SK-N-SH (cell line): ENCODE data around the gene NALCN.

ENCODE experiments used
- ELF1 ChIP-seq: IDR thresholded peaks from 2 replicates; pipeline ENCODE4 v1.4.0; 2012
- EP300 ChIP-seq, 2 experiments: IDR thresholded peaks; 2 replicates each; pipeline versions ENCODE4 v1.4.0 to v1.6.1; 2012; ENCODE audit warnings: borderline replicate concordance in 1 of 2, low read depth in 1 of 2, low read length in 1 of 2
- FOSL2 ChIP-seq: IDR thresholded peaks from 2 replicates; pipeline ENCODE4 v1.4.0; 2012; ENCODE audit warnings: low read depth, mild to moderate bottlenecking, moderate library complexity, borderline replicate concordance
- FOXJ3 ChIP-seq: sonication (generic); formaldehyde crosslinking; IDR thresholded peaks from 2 replicates; pipeline ENCODE4 v1.5.1; 2020; ENCODE audit warnings: mild to moderate bottlenecking, missing genetic modification reagents
- TF ChIP-seq, protein P1 (sequence below): IDR thresholded peaks from 2 replicates; pipeline ENCODE4; 2012
- TF ChIP-seq, protein P2 (sequence below): IDR thresholded peaks from 2 replicates; pipeline ENCODE4 v1.4.0; 2012; ENCODE audit warnings: low read depth
- TF ChIP-seq, protein P3 (sequence below): fragments of 200-600 bp; sonication (generic); IDR thresholded peaks from 2 replicates; pipeline ENCODE4 v1.6.1; 2017; ENCODE audit warnings: antibody characterized with exemption, mild to moderate bottlenecking, moderate library complexity
- TF ChIP-seq, protein P4 (sequence below): IDR thresholded peaks from 2 replicates; pipeline ENCODE4 v1.6.1; 2012; ENCODE audit warnings: mild to moderate bottlenecking, low read depth, low read length, moderate library complexity

DNA sequence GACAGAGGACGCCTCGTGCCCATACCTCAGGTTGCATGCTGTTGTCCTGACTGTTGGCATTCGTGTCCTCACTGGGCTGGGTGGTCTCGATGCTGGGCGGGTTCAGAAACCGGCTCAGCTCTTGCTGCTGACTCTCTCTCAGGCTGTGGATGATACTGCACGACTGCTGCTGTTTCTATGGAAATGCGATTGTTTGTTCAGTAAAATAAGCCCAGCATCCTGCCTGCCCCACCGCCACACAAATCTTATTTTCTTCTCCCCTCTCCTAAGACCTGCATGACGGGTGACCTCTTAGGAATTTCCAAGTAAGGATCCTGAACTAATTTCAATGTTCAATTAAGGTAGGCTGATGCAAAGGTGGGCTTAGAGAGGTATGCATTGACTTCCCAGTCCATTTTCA lies 356.5 kb downstream of the NALCN start:
- TF ChIP-seq, protein P1, sequence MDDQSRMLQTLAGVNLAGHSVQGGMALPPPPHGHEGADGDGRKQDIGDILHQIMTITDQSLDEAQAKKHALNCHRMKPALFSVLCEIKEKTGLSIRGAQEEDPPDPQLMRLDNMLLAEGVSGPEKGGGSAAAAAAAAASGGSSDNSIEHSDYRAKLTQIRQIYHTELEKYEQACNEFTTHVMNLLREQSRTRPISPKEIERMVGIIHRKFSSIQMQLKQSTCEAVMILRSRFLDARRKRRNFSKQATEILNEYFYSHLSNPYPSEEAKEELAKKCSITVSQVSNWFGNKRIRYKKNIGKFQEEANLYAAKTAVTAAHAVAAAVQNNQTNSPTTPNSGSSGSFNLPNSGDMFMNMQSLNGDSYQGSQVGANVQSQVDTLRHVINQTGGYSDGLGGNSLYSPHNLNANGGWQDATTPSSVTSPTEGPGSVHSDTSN, result no peak
- no peak for TF ChIP-seq ELF1
- TF ChIP-seq FOXJ3 (CRISPR knock-in tag), result no peak
- TF ChIP-seq, protein P2, sequence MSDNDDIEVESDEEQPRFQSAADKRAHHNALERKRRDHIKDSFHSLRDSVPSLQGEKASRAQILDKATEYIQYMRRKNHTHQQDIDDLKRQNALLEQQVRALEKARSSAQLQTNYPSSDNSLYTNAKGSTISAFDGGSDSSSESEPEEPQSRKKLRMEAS, result no peak
- TF ChIP-seq, protein P3, sequence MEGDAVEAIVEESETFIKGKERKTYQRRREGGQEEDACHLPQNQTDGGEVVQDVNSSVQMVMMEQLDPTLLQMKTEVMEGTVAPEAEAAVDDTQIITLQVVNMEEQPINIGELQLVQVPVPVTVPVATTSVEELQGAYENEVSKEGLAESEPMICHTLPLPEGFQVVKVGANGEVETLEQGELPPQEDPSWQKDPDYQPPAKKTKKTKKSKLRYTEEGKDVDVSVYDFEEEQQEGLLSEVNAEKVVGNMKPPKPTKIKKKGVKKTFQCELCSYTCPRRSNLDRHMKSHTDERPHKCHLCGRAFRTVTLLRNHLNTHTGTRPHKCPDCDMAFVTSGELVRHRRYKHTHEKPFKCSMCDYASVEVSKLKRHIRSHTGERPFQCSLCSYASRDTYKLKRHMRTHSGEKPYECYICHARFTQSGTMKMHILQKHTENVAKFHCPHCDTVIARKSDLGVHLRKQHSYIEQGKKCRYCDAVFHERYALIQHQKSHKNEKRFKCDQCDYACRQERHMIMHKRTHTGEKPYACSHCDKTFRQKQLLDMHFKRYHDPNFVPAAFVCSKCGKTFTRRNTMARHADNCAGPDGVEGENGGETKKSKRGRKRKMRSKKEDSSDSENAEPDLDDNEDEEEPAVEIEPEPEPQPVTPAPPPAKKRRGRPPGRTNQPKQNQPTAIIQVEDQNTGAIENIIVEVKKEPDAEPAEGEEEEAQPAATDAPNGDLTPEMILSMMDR, result no peak
- TF ChIP-seq, protein P4, sequence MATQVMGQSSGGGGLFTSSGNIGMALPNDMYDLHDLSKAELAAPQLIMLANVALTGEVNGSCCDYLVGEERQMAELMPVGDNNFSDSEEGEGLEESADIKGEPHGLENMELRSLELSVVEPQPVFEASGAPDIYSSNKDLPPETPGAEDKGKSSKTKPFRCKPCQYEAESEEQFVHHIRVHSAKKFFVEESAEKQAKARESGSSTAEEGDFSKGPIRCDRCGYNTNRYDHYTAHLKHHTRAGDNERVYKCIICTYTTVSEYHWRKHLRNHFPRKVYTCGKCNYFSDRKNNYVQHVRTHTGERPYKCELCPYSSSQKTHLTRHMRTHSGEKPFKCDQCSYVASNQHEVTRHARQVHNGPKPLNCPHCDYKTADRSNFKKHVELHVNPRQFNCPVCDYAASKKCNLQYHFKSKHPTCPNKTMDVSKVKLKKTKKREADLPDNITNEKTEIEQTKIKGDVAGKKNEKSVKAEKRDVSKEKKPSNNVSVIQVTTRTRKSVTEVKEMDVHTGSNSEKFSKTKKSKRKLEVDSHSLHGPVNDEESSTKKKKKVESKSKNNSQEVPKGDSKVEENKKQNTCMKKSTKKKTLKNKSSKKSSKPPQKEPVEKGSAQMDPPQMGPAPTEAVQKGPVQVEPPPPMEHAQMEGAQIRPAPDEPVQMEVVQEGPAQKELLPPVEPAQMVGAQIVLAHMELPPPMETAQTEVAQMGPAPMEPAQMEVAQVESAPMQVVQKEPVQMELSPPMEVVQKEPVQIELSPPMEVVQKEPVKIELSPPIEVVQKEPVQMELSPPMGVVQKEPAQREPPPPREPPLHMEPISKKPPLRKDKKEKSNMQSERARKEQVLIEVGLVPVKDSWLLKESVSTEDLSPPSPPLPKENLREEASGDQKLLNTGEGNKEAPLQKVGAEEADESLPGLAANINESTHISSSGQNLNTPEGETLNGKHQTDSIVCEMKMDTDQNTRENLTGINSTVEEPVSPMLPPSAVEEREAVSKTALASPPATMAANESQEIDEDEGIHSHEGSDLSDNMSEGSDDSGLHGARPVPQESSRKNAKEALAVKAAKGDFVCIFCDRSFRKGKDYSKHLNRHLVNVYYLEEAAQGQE, result no peak
- no peak for TF ChIP-seq FOSL2
- no peak for TF ChIP-seq EP300 (IDR thresholded peaks at IDR 0.05; ENCODE audit: borderline replicate concordance in 1 of 2, low read depth in 1 of 2, low read length in 1 of 2)
